ENCODE results near the gene DNAJC19.

Gene DNAJC19

DNA sequence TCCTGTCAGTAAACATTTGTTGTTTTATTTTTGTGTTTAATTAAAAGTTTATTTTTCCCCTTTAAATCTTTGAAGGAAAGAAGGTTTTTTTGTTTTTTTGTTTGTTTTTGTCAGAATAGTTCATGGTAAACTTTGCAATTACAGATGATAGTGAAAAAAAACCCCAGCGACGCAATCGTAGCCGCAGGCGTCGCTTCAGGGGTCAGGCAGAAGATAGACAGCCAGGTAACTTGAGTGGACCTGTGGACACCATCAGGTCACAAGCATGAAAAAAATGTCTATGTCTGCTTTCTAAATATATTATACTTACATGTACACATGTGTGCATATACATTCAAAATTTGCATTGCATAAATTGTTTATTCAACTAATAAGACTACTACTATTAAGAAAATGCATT lies 18.6 kb downstream of the DNAJC19 start:
- in situ Hi-C loops (cut with HindIII; ENCODE audit: low sequenced_read_pairs): no loop called here
- no peak overlapping the region for H3K4me3 ChIP-seq (ENCODE audit: low read depth, low read length)
- no peak for DNase-seq (ENCODE audit: low read depth, low spot score)
- TF ChIP-seq, protein P1, sequence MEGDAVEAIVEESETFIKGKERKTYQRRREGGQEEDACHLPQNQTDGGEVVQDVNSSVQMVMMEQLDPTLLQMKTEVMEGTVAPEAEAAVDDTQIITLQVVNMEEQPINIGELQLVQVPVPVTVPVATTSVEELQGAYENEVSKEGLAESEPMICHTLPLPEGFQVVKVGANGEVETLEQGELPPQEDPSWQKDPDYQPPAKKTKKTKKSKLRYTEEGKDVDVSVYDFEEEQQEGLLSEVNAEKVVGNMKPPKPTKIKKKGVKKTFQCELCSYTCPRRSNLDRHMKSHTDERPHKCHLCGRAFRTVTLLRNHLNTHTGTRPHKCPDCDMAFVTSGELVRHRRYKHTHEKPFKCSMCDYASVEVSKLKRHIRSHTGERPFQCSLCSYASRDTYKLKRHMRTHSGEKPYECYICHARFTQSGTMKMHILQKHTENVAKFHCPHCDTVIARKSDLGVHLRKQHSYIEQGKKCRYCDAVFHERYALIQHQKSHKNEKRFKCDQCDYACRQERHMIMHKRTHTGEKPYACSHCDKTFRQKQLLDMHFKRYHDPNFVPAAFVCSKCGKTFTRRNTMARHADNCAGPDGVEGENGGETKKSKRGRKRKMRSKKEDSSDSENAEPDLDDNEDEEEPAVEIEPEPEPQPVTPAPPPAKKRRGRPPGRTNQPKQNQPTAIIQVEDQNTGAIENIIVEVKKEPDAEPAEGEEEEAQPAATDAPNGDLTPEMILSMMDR (IDR thresholded peaks at IDR 0.05; ENCODE audit: low read depth, low read length): no peak

DNA sequence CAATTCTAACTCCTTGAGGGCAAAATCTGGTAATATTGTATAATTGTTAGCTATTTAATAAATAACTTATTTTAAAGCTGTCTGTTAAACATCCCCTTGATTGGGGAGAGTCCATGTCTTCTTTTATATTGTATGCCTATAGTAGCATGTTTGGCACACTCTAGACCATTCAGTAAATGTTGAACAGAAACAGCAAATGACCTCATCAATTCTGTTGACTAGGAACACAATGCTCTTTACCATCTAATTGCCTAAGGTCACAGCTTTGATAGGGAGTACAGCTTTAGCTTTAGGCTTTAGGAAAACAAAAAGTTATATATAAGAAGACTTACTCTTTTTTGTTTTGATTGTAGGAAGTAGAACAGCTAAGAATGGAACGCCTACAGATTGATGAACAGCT lies 27.0 kb downstream of the DNAJC19 start:
- DNase-seq (ENCODE audit: low read depth, low spot score): no peak
- TF ChIP-seq, protein P1 (IDR thresholded peaks at IDR 0.05; ENCODE audit: low read depth, low read length): no peak
- in situ Hi-C loops (cut with HindIII; ENCODE audit: low sequenced_read_pairs): no loop called here
- H3K4me3 ChIP-seq (ENCODE audit: low read depth, low read length): no peak overlapping the region

DNA sequence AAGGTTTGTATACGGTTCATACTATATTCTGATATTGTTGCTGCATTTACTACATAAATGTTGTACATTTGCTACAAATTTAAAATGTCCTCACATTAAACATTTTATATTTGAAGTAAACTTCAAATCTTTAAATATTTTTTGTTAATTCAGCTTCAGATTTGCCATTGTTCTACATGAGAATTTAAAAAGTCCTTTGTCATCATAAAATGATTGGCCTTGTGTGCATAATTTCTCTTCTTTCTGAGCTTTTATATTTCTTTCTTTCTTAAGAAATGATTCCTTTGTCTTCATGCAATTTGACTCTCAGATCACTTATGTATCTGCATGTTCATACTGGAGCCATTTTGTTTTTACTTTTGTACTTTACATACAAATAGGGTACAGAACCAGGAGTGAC lies 28.0 kb downstream of the DNAJC19 start:
- TF ChIP-seq, protein P1 (IDR thresholded peaks at IDR 0.05; ENCODE audit: low read depth, low read length): no peak
- no peak for DNase-seq (ENCODE audit: low read depth, low spot score)
- in situ Hi-C loops (cut with HindIII; ENCODE audit: low sequenced_read_pairs): no loop called here
- no peak overlapping the region for H3K4me3 ChIP-seq (ENCODE audit: low read depth, low read length)

DNA sequence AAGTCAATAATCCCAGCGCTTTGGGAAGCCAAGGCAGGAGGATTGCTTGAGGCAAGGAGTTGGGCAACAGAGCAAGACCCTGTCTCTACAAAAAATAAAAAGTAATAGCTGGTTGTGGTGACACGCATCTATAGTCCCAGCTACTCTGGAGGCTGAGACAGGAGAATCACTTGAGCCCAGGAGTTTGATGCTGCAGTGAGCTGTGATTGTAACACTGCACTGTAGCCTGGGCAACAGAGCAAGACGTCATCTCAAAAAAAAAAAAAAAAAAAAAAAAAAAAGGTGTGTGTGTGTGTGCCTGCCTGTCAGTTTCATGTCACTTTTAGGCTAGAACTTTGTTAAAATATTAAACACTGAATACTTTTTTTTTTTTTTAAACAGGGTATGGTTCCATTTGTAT lies 28.4 kb downstream of the DNAJC19 start:
- no peak for DNase-seq (ENCODE audit: low read depth, low spot score)
- TF ChIP-seq, protein P1 (IDR thresholded peaks at IDR 0.05; ENCODE audit: low read depth, low read length): no peak
- in situ Hi-C loops (cut with HindIII; ENCODE audit: low sequenced_read_pairs): no loop called here
- no peak overlapping the region for H3K4me3 ChIP-seq (ENCODE audit: low read depth, low read length)

DNA sequence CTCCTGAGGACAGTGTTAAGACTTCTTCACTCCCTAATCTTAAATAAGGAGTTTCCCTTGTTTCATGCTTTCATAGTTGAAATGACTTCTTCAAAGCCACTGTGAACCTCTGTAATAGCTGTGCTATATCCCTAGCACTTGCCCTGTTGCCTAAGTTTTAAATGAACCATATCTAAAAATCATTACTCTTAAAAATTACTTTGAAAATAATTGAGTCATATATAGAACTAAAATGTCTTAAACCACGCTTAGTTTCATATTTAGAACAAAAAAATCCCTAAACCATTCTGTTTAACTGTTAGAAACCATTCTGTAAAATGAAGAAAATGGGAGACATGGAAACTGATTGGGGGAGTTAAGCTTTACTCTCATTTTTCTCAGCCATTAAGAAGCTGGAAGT lies 29.8 kb downstream of the DNAJC19 start:
- in situ Hi-C loops (cut with HindIII; ENCODE audit: low sequenced_read_pairs): no loop called here
- H3K4me3 ChIP-seq (ENCODE audit: low read depth, low read length): no peak overlapping the region
- no peak for DNase-seq (ENCODE audit: low read depth, low spot score)
- TF ChIP-seq, protein P1 (IDR thresholded peaks at IDR 0.05; ENCODE audit: low read depth, low read length): no peak

DNA sequence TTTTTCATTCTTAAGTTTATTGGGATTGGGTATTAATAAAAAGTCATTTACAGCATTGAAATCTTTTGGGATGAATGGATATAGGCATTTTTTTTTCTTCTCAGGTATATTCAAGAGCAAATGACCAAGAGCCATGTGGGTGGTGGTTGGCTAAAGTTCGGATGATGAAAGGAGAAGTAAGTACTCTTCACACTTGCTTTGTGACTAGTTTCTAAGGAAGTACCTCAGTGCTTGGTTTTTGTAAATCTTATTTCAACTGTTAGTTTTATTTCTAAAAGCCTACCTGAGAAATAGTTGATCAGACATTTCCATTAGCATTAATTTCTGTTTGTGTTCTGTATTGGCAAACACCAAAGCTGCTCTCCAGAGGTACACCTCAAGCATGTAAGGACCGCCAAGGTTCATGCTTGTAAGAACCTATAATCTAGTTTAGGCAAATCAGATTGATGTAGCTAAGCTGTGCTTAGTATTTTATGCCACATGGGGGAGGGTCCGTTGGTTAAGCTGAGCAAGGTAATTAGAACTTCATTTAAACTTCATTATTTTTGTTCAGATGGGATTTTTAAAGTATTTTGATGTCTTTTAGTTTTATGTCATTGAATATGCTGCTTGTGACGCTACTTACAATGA lies 41.7 kb downstream of the DNAJC19 start:
- TF ChIP-seq, protein P1 (IDR thresholded peaks at IDR 0.05; ENCODE audit: low read depth, low read length): no peak
- in situ Hi-C loops (cut with HindIII; ENCODE audit: low sequenced_read_pairs): no loop called here
- DNase-seq (ENCODE audit: low read depth, low spot score): no peak

More for the DNA sequence above, 41.7 kb downstream of the DNAJC19 start:
- no peak overlapping the region for H3K4me3 ChIP-seq (ENCODE audit: low read depth, low read length)

Data from astrocyte of the spinal cord (primary cell).